ENCODE data around the gene PPP1R12B.
"Not testable (repeated sequence)": the region's sequence is repeated elsewhere in the genome, so short reads cannot be mapped to it uniquely, and the experiment has no call there.

Gene PPP1R12B

DNA sequence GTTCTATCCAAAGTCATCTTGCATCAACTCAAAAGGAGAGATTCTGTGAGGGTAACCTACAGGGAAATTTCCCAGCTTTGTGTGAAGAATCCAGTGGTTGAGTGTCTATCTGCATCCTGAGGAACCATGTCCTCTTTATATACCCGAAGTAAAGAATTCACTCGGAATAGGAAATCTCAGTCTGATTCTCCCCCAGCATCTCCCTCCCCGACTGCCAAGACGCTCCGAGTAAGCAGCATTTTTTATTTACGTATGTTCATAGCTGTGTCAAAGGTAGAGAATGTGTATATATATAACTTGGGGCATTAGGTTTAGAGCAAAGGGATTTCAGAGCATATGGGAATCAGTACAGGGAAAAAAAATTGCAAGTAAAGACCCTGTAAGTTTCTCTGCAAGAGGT, 191.5 kb downstream of the PPP1R12B start:
- DNase-seq, result no peak

GRCh38 chr1:202540448-202540847, 191.9 kb downstream of the PPP1R12B start:
- no peak for DNase-seq

DNA sequence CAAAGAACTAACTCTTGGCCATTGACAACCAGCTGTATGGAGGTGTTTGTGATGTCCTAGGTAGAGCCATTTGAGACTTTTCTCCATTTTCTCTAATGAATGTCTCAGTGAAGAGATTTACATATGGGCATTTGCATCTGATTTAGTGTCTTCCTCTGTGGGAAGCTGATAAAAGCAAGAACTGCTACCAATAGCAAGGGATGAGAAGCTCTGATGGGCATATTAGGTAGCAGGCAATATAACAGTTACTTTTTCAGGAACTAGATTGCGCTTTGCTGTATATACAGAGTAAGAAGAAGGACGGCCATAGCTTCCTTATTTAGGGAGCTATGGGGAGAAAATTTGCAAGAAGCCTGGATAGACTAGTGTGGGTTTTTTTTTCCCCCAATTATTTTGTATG, 192.4 kb downstream of the PPP1R12B start:
- not testable (repeated sequence) for DNase-seq

DNA sequence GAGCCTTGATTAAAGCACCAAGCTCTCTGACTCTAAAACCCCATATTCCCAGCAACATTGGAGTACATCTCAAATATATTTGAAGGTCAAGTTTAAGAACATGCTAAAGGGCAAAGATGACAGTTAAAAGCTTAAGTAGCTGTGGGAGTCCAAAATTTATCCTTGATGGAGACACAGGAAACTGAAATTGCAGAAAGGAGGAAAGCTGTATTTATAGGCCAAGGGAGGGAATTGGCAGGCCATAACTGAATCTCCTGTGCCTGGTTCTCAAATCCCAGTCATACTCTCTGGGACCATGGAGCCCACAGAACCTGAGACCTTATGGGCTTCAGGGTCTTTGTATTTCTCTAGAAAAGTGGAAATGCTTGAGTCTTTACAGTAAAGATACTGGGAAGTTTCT, 193.9 kb downstream of the PPP1R12B start:
- not testable (repeated sequence) for DNase-seq

DNA sequence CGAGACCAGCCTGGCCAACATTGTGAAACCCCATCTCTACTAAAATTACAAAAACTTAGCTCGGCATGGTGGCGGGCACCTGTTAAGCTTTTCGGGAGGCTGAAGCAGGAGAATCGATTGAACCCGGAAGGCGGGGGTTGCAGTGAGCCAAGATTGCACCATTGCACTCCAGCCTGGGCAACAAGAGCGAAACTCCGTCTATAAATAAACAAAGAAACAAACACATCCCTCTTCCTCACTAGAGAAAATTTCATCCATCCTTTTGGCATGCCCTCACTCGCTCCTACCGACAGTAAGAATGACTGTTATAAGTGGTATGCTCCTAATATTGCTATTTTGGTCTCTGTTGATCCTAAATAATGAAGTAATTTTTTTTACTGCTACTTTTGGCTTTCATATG, 195.0 kb downstream of the PPP1R12B start:
- not testable (repeated sequence) for DNase-seq

GRCh38 chr1:202544766-202545449, 196.4 kb downstream of the PPP1R12B start:
- not testable (repeated sequence) for DNase-seq

DNA sequence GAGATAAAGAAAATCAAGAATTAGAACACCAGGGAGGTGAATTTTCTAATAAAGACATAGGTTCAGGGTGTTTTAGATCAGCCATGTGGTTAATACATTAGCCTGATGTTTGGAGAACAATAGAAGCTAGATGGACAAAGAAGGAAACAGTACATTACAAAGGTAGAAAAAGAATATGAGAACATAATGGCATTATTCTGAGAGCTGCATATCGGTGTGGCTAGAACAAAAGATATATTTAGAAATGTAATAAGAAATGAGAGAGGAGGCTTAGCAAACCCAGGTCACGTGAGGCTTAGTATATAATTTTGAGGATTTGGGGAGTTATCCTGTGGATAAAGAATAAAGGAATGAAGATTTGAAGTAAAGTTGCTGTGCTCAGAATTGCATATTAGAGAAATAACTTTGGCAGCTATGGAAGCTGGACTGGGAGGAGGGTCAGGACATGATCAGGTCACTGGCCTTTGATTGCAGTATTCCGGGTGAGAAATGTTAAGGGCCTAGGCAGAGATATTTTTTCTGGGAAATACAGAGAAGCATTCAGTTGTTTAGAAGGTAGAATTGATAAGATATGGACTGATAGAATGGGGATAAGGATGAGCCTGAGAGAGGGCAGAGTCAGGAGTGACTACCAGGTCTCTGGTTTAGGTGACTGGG, 197.3 kb downstream of the PPP1R12B start:
- DNase-seq, result not testable (repeated sequence)

- not testable (repeated sequence) for DNase-seq
Observed at GRCh38 chr1:202546377-202546776, 197.9 kb downstream of the PPP1R12B start.

GRCh38 chr1:202546796-202547195, 198.3 kb downstream of the PPP1R12B start:
- DNase-seq, result not testable (repeated sequence)

GRCh38 chr1:202547215-202547614, 198.7 kb downstream of the PPP1R12B start:
- no peak for DNase-seq

GRCh38 chr1:202550088-202550487, 201.6 kb downstream of the PPP1R12B start:
- DNase-seq, result not testable (repeated sequence)

DNA sequence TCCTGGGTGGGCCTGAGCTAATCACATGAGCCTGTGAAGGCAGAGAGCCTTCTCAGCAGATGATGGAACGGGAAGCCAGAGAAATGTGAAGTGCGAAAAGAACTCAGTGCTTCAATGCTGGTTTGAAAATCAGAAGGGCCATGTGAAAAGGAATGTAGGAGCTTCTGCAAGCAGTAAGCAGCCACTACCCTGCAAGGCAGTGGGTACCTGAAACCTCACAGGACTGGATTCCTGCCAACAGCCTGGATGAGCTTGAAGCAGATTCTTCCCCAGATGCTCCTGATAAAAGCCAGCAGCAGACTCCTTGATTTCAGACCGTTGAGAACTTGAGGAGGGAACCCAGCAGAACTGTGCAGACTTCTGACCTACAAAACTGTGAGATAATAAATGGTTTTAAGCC, 203.2 kb downstream of the PPP1R12B start:
- no peak for DNase-seq

DNA sequence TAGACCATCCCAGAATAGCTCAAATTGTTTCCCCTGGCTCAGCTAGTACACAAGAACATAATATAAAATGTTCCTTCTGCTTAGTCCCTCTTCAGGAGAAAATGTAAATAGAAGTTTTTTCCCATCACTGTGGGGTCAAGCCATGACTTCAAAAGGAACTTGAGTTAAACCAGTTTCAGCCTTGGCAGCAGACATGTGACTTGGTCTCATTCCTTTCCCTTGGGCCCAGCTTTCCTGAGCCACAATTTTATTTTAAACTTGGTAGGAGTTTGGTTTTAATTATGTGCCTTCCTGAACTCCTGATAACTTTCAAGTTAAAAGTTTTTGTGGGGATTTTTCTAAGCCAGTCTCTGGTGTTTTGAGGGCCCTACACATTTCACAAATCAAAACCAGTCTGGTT, 204.1 kb downstream of the PPP1R12B start:
- not testable (repeated sequence) for DNase-seq

GRCh38 chr1:202553078-202553477, 204.6 kb downstream of the PPP1R12B start:
- not testable (repeated sequence) for DNase-seq

- no peak for DNase-seq
Observed at GRCh38 chr1:202553560-202554038, 205.1 kb downstream of the PPP1R12B start.

GRCh38 chr1:202554619-202555018, 206.1 kb downstream of the PPP1R12B start:
- DNase-seq, result not testable (repeated sequence)

DNA sequence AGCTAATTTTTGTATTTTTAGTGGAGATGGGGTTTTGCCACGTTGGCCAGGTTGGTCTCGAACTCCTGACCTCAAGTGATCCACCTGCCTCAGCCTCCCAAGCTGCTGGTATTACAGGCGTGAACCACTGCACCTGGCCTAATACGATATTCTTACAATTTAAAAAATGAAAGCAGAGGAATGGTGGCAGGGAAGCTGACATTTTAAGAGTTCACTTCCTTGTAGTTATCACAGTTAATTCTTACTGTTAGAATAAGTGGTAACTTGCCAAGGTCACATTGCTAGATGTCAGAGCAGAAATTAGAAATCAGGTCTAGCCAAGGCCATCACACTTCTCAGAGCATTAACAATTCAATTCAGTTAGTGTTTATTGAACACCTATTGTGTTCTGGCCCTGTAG, 207.5 kb downstream of the PPP1R12B start:
- not testable (repeated sequence) for DNase-seq

DNA sequence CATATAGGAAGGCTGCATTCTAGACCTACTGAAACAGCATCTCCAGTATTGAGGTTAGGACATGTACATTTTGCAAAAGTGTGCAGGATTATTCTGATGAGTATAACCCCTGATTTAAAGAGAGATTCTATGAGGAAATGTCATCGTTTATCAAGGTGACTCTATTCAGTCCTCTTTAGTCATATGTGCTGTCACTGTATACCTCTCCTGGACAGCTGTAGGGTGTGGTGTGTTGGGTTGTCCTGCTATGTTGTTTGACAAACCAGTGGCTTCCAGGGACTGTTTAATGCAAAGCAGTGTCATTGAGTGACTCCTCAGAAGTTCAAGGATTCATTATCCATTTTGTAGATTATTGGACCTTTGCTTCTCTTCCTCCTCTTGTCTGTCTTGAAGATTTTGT, 209.2 kb downstream of the PPP1R12B start:
- DNase-seq, result not testable (repeated sequence)

GRCh38 chr1:202561240-202561639, 212.7 kb downstream of the PPP1R12B start:
- no peak for DNase-seq

DNA sequence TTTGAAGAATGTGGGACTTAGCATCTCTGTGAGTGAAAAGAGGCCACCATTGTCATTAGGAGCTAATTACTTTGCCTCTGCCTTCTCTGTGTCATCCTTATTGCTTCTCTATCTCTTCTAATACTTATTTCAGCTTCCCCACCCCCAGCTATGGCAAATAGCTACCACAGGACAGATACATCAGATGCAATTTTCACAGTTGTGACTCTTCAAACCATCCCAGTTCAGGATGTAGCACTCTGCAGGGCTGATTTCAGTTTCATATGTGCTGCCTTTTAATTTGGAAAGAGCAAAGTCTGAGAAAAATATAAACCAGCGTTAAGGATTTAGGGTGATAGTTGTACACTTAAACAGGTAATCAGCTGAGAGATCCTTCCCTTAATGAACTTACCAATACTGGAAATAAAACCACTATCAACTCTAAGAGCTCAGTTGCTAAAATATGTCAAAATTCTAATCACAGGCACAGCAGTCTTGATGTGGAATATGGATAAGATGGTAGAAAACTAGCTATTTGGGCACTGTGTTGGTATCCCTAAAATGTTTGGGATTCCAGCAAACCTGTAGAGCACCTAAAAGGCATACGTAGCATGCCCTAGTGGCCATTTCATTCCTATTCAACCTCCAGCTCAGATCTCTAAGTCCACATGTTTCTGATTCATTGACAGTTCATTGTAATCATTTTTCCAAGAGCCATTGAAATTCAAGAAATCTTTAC, 213.4 kb downstream of the PPP1R12B start:
- DNase-seq, result no peak

DNA sequence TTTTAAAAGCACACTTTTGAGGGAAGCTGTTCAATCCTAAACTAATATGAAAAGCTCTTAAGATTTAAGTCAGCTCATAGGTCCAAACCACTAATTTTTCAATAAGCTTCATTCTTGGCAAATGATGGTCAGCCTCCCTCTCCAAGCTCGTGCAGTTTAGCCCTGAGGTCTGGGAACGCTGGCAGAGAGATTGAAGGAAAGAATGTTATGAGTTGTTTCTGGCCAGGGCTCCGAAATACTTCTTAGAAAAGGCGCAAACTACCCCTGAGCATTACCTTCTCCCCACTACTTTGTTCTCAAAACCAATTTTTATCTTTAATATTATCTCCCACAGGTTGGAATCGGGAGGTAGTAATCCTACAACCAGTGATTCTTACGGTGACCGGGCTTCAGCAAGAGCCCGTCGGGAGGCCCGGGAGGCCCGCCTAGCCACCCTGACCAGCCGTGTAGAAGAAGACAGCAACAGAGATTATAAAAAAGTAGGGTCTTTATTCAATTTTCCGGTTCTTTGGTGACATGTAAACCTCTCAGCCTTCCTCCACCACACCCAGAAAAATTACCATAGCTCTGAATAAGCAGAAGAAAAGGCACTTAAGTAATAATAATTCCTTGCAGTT, 214.1 kb downstream of the PPP1R12B start:
- no peak for DNase-seq

- no peak for DNase-seq
Observed at GRCh38 chr1:202563818-202564217, 215.3 kb downstream of the PPP1R12B start.

- DNase-seq, result no peak
Observed at GRCh38 chr1:202564958-202565495, 216.5 kb downstream of the PPP1R12B start.

All from NCI-H446 treated with DMSO at 0.1 percent for 48 hours (cell line).